ENCODE data around the gene C13orf42. TPM values are rescaled to one million over a fixed set of nuclear protein-coding genes. Genes with fewer than 3 reads are reported as not detected.
"Not testable (repeated sequence)": the region's sequence is repeated elsewhere in the genome, so short reads cannot be mapped to it uniquely, and the experiment has no call there.

Gene C13orf42
- polyA plus RNA-seq, 1 donor, result 0.05 TPM

DNA sequence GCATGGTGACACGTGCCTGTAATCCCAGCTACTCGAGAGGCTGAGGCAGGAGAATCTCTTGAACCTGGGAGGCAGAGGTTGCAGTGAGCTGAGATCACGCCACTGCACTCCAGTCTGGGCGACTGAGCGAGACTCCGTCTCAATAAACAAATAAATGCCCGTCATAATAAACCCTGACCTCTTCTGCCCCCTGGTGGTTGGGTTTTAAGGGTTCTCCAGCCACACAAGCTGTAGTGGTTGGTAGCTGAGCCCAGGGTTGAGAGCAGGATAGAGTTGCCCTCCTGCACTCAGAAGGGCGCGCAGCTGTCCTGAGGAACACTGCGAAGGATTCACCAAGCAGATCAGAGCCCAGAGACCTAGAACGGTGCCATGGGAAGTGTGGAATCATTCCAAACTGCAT, 9.8 kb upstream of the C13orf42 start:
- not testable (repeated sequence) for DNase-seq (ENCODE audit: low read depth)

DNA sequence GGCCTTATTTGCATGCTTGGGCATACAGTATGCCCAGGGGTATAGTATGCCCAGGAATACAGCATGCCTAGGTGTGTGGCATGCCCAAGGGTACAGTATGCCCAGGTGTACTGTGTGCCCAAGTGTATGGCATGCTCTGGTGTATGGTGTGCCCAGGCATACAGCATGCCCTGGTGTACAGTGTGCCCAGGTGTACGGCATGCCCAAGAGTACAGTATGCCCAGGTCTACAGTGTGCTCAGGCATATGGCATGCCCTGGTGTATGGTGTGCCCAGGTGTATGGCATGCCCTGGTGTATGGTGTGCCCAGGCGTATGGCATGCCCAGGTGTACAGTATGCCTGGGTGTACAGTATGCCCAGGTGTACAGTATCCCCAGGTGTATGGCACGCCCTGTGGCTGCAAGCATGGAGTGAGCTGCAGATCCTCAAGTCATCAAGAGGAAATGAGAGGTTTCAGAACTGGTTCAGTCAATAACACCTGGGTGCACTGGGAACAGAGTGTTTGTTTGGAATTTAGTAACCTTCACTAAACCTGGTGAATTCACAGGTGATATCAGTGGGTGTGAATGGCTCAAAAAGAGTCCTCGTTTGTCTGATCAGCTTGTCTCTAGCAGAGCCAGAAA, 7.8 kb upstream of the C13orf42 start:
- DNase-seq (ENCODE audit: low read depth), result no peak

GRCh38 chr13:51113969-51114368, 2.9 kb upstream of the C13orf42 start:
- no peak for DNase-seq (ENCODE audit: low read depth)

- DNase-seq (ENCODE audit: low read depth), result no peak
Measured at GRCh38 chr13:51113186-51113881, 2.3 kb upstream of the C13orf42 start.

DNA sequence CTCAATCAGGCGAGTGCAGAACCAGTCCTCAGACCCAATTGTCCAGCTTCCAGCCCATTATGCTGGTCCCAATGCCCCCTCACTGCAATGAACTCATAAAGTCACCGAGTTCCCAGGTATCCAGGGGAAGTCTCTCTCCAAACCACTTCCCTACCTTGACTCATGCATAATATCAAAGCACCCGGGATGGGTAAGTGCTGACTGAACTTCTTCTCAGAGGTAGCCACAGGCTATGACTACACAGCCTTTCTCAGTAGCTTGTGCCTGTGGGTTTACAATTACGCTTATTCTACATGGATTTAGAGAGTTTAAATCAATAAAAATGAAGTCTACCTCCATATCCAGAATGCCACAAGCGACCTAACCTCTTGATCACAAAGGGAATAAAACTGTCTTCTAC, 1.7 kb upstream of the C13orf42 start:
- DNase-seq (ENCODE audit: low read depth), result no peak

DNA sequence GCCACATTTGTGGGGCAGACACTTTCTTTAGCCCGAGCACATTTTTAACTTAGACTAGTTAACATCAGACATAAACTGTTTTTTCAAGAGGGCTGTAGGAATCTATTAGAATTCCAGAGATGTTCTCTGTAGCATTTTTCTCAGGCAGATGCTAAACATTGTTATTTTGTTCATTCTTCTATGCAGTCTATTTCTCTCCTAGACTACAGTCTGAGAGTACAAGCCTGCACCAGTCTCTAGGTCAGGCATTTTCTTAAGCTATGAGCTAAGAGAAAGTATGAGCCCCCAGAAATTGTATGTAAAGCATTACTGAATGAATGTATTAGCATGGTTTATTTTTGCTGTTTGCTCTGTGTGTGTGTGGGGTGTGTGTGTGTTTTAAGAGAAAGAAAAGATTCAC, 923 bp upstream of the C13orf42 start:
- no peak for DNase-seq (ENCODE audit: low read depth)

DNA sequence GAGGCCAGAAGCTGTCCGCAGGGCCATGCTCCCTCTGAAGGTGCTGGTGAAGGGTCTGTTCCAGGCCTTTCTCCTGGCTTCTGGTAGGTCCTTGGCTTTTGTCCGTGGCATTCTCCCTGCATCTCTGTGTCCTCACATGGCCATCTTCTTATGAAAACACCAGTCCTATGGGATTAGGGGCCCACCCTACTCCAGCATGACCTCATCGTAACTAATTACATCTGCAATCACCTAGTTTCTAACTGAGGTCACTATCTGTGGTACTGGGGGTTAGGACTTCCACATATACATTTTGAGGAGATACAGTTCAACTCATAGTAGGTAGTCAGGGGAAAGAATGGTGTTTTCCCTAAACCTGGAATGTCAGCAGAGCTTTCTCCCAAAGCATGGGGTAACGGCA, 3.1 kb downstream of the C13orf42 start:
- DNase-seq (ENCODE audit: low read depth), result no peak

- DNase-seq (ENCODE audit: low read depth), result no peak
Measured at GRCh38 chr13:51105046-51105445, 6.0 kb downstream of the C13orf42 start.

GRCh38 chr13:51101636-51102235, 9.3 kb downstream of the C13orf42 start:
- no peak for DNase-seq (ENCODE audit: low read depth)

- DNase-seq (ENCODE audit: low read depth), result no peak
Measured at GRCh38 chr13:51097353-51098043, 13.6 kb downstream of the C13orf42 start.

DNA sequence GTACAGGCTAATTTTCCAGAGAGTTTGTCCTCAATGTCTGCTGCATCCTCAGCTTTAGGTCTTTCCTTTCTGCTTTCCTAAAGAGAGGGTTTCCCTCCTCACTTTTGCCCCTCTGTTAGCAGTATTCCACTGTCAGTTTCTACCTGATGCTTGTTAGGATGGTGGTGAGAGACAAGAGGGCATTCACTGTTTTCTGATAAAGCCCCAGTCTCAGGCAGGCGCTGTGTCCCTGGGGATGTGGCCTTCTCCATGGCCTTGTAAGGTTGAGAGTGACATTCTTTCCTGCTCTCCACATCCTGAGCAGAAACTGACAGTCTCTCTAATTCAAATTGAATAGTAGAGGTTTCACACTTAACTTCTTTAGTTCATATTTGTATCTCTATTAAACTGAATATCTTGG, 14.9 kb downstream of the C13orf42 start:
- DNase-seq (ENCODE audit: low read depth), result no peak

DNA sequence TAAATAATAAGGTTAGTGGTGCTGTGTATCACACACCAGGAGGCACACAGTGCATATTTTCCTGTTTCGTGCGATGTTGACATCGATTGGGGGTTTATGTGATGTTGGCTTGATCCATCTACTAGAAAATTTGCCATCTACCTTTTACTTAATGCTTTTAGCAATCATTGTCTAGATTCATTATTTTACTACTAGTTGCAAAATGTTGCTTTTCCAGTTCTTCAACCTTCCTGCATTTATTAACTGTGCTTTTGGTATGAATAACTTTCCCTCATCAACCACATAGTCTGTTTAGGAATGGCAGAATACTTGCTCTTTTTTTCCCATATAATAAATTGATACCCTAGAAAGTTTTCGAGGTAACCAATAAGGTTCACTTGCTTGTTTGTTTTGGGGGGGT, 17.5 kb downstream of the C13orf42 start:
- no peak for DNase-seq (ENCODE audit: low read depth)

DNA sequence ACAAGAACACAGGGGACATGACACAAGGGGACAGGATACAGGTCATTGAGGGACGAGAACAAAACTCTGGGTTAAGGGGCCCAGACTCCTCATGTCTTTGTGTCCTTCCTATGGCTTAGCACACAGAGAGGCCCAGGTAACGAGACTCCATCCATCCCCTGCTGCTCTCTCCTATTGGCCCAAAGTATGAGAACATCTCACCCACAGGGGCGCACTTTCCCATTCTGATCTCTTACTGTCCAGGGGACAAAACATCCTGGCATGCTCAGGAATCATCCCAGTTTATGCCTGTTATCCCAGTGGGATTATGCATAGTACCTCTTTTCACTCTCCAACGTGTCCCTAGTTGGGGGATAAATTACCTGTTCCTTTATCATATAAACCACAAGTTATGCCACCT, 19.2 kb downstream of the C13orf42 start:
- no peak for DNase-seq (ENCODE audit: low read depth)

- DNase-seq (ENCODE audit: low read depth), result no peak
Measured at GRCh38 chr13:51083706-51084105, 27.4 kb downstream of the C13orf42 start.

DNA sequence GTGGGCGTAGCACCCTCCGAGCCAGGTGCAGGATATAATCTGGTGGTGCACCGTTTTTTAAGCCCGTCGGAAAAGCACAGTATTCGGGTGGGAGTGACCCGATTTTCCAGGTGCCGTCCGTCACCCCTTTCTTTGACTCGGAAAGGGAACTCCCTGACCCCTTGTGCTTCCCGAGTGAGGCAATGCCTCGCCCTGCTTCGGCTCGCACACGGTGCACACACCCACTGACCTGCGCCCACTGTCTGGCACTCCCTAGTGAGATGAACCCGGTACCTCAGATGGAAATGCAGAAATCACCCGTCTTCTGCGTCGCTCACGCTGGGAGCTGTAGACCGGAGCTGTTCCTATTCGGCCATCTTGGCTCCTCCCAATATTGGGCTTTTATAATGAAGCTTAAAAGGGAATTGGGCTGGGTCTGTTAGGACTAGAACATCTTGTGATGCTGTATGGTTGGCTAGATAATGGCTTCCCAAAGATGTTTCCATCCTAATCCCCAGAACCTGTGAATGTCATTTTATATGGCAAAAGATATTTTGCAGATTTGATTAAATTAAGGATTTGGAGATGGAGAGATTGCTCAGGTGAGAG, 30.5 kb downstream of the C13orf42 start:
- DNase-seq (ENCODE audit: low read depth), result not testable (repeated sequence)

DNA sequence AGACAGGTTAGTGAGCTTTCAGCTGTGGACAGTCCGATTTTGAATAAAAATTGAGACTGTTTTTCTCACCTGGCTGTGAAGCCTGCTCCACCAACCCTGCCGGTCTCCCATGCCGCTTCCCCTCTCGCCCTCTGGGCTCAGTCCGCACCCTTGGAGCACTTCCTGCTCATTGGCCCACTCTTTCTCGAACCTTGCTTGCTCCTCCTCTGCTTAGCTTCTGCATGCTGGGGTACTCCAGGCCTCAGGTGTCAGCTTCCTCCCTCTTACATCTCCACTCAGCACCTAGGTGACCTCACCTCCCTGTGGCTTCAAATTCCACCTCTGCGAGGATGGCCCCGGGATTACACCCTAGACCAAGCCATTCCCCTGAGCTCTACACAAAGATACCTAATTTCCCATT, 39.6 kb downstream of the C13orf42 start:
- no peak for DNase-seq (ENCODE audit: low read depth)

DNA sequence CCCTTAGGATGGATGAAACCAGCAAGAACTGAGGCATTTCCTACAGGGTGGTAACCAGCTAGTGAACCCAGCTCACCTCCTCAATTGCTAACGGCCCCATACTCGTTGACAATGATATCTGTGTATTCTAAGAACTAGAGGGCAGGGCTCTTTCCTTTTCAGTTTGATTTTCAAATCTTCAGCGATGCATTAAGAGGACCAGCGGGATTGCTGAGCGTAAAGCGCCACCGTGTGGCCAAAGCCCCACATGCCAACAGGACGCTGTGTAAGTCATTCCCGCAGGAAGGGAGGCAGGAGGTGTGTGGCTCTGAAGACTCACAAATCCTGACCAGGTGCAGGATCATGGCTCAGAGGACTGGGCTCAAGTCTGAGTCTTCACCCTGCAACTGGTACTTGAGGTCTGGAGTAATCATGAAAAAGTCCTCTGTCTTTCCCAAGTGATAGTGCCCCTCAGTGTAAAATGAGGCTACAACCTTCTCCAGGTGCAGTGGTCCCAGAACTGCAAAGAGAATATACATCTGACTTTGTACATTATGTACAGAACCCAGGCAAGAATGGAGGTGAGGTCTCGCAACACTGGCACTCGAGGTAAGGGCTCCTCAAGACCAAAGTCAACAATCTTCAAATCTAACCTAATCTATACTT, 40.9 kb downstream of the C13orf42 start:
- peak; percentile 55 for DNase-seq (ENCODE audit: low read depth)

DNA sequence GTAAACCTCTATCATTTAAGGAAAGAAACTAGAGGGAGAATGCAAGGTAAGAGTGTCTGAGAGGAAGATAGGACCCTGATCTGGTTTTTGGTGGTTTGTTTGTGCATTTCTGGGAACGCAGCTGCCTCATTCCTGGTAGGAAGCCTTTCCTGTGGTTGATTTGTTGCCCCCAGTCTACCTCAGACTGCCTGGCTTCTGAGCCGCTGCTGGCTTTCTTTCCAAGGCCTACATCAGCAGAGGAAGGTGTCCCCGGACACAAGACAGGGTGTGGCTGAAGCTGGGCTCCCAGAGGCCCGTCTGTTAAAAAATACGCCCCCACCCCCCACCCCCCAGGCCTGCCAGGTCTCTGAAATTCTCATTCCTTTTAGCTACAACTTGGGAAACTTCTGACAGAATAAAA, 42.6 kb downstream of the C13orf42 start:
- DNase-seq (ENCODE audit: low read depth), result no peak

- DNase-seq (ENCODE audit: low read depth), result no peak
Measured at GRCh38 chr13:51067706-51068105, 43.4 kb downstream of the C13orf42 start.

DNA sequence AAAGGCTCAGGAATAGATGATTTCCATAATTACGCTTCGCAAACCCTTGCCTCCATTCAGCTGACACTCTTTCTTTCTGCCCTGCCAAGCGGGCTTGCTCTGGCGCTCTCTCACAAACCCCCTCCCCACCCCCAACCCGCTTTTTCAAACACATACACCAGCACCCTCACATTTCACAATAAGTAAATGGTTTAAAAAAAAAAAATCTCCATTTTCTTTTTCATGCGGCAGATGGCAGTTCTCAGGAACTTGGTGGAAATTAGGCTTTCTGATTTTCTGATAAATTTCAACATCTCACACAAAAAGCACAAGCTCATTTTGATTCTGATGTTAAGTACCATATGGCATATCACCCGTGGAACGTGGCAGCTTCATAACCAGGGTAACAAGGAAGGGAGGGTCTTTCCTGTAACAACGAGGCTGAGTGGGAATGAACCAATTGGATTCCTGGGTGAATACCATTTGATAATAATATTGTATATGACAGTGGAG, 43.8 kb downstream of the C13orf42 start:
- no peak for DNase-seq (ENCODE audit: low read depth)

DNA sequence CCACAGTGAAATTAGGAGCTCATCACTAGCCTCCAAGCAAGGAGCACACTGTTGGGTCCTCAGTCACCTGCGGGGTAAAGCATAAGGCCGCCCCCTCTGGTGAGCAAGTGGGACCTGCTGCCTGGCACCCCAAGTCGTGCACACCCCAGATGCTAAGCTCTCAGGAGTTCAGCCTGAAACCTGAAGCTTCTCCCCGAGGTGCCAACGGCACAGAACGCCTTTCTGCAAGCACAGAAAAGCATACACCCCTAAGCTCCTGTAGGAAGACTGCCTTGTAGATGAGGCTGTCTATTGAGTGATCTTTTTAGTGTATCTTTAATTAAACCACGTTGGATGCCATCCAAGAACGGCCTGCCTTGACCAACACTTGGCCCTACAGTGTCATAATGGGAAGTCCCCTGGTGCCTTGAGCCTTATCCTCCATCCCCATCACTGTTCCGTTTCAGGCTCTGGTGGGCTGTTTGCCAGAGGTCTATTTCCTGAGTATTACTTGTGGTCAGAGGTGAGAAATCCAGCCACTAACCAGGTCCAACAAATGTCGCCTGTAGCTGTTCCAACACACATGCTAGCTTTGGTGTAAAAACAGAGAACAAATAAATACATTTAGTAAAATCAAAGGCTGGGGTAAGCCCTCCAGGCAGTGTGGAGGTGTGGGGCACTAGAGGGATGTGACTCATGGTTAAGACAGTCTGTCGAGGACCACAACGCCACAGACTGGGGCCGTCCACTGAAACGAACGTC, 44.8 kb downstream of the C13orf42 start:
- no peak for DNase-seq (ENCODE audit: low read depth)
